Activated T-cell treated with anti-CD3 and anti-CD28 coated beads for 4 hours (primary cell): Measurements from ENCODE around the gene HRH1.
"Not testable (repeated sequence)": the region's sequence is repeated elsewhere in the genome, so short reads cannot be mapped to it uniquely, and the experiment has no call there.

ENCODE experiments used
- DNase-seq: peaks from one replicate; pipeline ENCODE4 v3.0.0-alpha.2; 2020

HRH1 gene

GRCh38 chr3:11144996-11145395 lies 9.3 kb upstream of the HRH1 start:
- no peak for DNase-seq

GRCh38 chr3:11145888-11146287 lies 8.4 kb upstream of the HRH1 start:
- no peak for DNase-seq

GRCh38 chr3:11146773-11147660 lies 7.3 kb upstream of the HRH1 start:
- no peak for DNase-seq

GRCh38 chr3:11150256-11150655 lies 4.0 kb upstream of the HRH1 start:
- DNase-seq: no peak

- no peak for DNase-seq
Measured at GRCh38 chr3:11152301-11152700, 2.0 kb upstream of the HRH1 start.

GRCh38 chr3:11154953-11155325 lies 646 bp downstream of the HRH1 start:
- no peak for DNase-seq

GRCh38 chr3:11155341-11156025 lies 1.2 kb downstream of the HRH1 start:
- no peak for DNase-seq

- no peak for DNase-seq
Measured at GRCh38 chr3:11156026-11156410, 1.7 kb downstream of the HRH1 start.

GRCh38 chr3:11157421-11157820 lies 3.1 kb downstream of the HRH1 start:
- no peak for DNase-seq

- DNase-seq: no peak
Measured at GRCh38 chr3:11159421-11159904, 5.2 kb downstream of the HRH1 start.

- no peak for DNase-seq
Measured at GRCh38 chr3:11161666-11162065, 7.4 kb downstream of the HRH1 start.

- no peak for DNase-seq
Measured at GRCh38 chr3:11162401-11163345, 8.4 kb downstream of the HRH1 start.

GRCh38 chr3:11164607-11165006 lies 10.3 kb downstream of the HRH1 start:
- DNase-seq: no peak

- no peak for DNase-seq
Measured at GRCh38 chr3:11165476-11165875, 11.2 kb downstream of the HRH1 start.

GRCh38 chr3:11166807-11167400 lies 12.6 kb downstream of the HRH1 start:
- DNase-seq: not testable (repeated sequence)

GRCh38 chr3:11167590-11167989 lies 13.3 kb downstream of the HRH1 start:
- no peak for DNase-seq

- DNase-seq: no peak
Measured at GRCh38 chr3:11168406-11168805, 14.1 kb downstream of the HRH1 start.

- no peak for DNase-seq
Measured at GRCh38 chr3:11168881-11169805, 14.8 kb downstream of the HRH1 start.

- DNase-seq: no peak
Measured at GRCh38 chr3:11170052-11170770, 15.9 kb downstream of the HRH1 start.

GRCh38 chr3:11172096-11172690 lies 17.9 kb downstream of the HRH1 start:
- DNase-seq: no peak
